GM18861 (cell line): Measurements from ENCODE around the gene JAM2.

Experiments used
- ATAC-seq: cut with Tn5 transposase; IDR thresholded peaks from one replicate; pipeline ENCODE4 v1.9.1; 2021; ENCODE audit not compliant: unreplicated experiment

JAM2 gene

GRCh38 chr21:25764065-25764464 lies 125.0 kb downstream of the JAM2 start:
- ATAC-seq: no peak
